Activated CD4-positive, alpha-beta T cell treated with anti-CD3 and anti-CD28 coated beads, Interleukin-2, amount 50 U/mL, for 24 hours (primary cell): Measurements from ENCODE around the gene DNAJB1.

Experiments
- DNase-seq, 2 donors: peaks; one replicate each; pipeline ENCODE4 v3.0.0-alpha.2; 2020; ENCODE audit warnings: low read depth in 1 of 2, low spot score in 1 of 2

The DNAJB1 gene

GRCh38 chr19:14473073-14473977 lies 44.9 kb downstream of the DNAJB1 start:
- DNase-seq, result no peak

- peak; percentile 77 to 85 for DNase-seq
Measured at GRCh38 chr19:14472202-14472938, 45.8 kb downstream of the DNAJB1 start.

GRCh38 chr19:14471436-14472187 lies 46.6 kb downstream of the DNAJB1 start:
- DNase-seq, result no peak

- DNase-seq, result no peak
Measured at GRCh38 chr19:14470031-14470876, 47.9 kb downstream of the DNAJB1 start.

- DNase-seq, result no peak
Measured at GRCh38 chr19:14467816-14468215, 50.4 kb downstream of the DNAJB1 start.

- DNase-seq, result no peak
Measured at GRCh38 chr19:14467391-14467790, 50.8 kb downstream of the DNAJB1 start.
